ENCODE results near the gene PEA15.

PEA15 gene

GRCh38 chr1:160177667-160178066 is 27.5 kb upstream of the PEA15 start:
- H3K27ac ChIP-seq = peak overlapping the region in 2 of 21 experiments; percentile 14 to 17
- H3K4me3 ChIP-seq = no peak overlapping the region

- Histone ChIP-seq H3K27ac (no peak overlapping the region), H3K4me3 (no peak overlapping the region)
Observed at GRCh38 chr1:160178731-160179130, 26.5 kb upstream of the PEA15 start.

DNA sequence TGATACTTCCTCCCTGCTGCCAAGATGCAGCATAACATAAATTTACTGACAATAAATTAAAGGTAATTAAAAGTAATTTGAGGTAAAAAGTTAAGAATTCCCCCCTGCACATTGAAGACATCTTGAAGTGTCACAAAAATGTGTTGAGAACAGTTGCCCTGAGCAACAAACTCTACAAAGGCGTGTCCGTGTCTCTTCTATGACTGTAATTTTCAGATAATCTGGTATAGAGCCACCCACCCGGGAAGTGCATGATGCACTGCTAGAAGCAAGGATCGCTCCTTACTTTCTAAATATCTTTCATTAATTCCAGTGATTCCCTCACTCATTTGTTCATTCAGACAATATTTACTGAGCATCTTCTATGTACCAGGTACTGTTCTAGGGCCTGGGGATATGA is 25.8 kb upstream of the PEA15 start:
- no peak overlapping the region for H3K27ac ChIP-seq

DNA sequence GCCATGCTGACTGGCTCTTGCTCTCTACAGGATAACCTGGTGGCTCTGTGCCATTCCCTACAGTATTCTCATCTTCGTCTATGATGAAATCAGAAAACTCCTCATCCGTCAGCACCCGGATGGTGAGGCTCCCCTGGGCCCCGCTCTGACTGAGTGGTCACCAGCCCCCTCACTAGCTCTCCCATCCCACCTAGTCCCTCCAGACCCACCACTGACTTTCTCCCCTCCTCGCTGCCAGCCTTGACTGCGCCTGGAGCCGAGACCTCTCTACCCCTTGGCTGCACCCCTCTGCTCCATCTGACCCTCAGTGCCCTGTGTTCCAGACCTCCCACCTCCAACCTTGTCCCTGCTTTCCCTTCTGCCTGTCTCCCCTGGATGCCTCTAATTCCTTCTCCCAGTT is 18.9 kb upstream of the PEA15 start:
- no peak overlapping the region for H3K4me3 ChIP-seq

More for the DNA sequence above, 25.8 kb upstream of the PEA15 start:
- no peak overlapping the region for H3K4me3 ChIP-seq

GRCh38 chr1:160186729-160187128 is 18.5 kb upstream of the PEA15 start:
- Histone ChIP-seq H3K4me3 (no peak overlapping the region), H3K27ac (no peak overlapping the region)

More for the DNA sequence above, 18.9 kb upstream of the PEA15 start:
- no peak overlapping the region for H3K27ac ChIP-seq

DNA sequence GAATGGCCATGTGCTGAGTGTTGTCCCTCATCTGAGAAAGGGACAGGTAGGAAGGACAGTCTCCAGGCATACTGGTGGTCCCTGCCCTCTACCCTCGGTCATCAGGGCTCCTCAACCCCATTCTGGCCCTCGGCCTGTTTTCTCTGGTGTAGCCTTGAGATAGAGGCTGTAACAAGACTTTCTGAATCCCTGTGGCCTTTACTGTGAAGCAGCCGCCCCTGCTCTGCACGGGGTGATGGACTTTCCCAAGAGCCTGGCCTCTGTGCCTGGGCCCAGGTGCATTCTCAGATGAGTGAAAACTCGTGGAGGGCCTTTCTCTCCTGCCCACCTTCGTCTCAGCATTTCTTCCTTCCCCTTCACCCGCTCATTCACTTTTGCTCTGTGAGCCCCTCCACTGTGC is 17.8 kb upstream of the PEA15 start:
- Histone ChIP-seq H3K4me3 (no peak overlapping the region), H3K27ac (no peak overlapping the region)

DNA sequence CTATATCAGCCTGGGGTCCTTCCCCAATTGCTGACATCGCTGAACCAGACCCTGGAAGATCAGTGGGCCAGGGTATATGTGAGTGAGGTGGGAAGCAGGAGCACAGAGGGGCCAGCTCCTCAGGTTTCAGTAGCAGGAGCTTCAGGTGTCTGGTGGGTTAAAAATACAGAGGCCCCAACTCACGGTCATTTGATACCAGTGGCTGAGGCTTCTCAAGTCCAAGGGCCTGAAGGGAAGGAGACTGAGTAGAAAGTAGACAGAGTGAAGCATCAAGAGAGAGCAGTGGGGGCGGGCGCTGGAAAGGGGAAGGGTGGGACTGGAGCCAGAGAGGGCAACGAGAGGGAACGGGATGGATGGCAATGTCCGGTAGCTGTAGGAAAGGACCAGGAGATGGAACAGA is 16.8 kb upstream of the PEA15 start:
- Histone ChIP-seq H3K4me3 (no peak overlapping the region), H3K27ac (no peak overlapping the region)

DNA sequence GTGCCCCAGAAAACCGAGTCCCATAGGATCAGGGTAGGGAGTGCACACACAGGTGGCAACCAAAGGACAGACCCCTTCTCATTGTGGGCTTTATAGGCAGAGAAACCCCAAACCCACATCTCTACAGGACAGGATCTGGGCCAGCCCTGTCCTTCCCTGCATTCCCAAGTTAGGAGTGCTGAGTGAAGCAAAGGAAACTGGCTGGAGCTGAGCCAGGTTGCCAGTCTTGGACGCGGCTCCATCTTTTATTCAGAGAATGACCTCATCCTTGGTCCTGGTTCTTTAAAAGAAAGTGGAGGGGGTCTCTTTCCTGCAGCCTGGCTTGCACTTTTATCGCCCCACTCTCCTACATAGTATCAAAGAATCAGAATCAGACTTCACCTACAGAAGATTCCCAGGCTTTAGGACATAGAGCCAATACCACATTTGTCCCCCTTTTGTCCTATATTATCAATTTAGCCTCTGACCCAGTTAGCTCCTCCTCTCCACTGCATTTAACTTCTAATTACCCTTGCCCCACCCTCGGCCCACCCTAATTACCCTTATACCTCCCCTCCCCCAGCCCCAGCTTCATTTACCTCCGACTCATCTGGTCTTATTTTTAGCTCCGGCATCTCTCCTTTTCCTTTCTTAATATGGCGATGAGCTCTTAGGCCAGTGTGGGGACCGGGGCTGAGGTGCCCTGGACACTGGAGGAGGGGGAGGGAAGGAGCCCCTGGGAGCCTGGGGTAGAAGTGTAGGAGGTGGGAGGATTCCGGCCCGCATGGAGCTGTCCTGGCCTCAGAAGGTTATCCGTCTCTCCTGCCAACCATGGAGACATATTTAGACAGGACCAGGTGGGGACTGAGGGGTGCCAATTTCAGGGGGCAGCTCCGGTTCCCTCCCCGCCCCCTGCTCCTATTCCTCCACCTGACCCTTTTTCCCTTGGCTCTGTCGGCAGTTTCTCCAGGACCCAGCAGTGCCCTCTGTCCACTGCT is 15.2 kb upstream of the PEA15 start, which contains the start of gene CASQ1:
TSS of gene CASQ1 (plus strand) at position 927 of the 977 bp plus-strand sequence. CDS start 177 bp downstream, outside the sequence.
- H3K27ac ChIP-seq = no peak within 1 kb of the TSS
- no peak within 1 kb of the TSS for H3K4me3 ChIP-seq

DNA sequence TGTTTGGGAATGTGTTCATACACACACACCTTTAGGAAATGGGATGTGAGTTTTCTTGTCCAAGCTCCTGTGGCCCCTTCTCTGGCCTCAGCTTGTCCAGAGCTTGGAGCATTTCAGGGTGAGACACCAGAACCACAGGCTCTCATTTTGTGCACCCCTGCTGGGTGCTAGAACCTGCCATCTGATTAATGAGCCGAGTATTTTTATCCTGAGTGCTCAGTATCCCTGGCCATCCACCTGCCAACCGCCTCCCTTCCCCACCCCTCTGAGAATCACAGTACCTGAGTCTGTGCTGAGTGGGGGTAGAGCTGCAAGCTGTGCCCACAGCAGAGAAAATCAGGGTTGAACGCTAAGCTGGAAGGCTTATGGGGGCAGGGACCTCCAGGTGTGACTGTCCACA is 13.4 kb upstream of the PEA15 start:
- no peak overlapping the region for H3K27ac ChIP-seq
- no peak overlapping the region for H3K4me3 ChIP-seq

GRCh38 chr1:160192234-160192633 is 12.9 kb upstream of the PEA15 start:
- Histone ChIP-seq H3K4me3 (no peak overlapping the region), H3K27ac (no peak overlapping the region)

- Histone ChIP-seq H3K4me3 (no peak overlapping the region), H3K27ac (no peak overlapping the region)
Observed at GRCh38 chr1:160193091-160193819, 11.9 kb upstream of the PEA15 start.

- no peak overlapping the region for H3K27ac ChIP-seq
- H3K4me3 ChIP-seq = no peak overlapping the region
Observed at GRCh38 chr1:160193832-160194736, 11.1 kb upstream of the PEA15 start.

DNA sequence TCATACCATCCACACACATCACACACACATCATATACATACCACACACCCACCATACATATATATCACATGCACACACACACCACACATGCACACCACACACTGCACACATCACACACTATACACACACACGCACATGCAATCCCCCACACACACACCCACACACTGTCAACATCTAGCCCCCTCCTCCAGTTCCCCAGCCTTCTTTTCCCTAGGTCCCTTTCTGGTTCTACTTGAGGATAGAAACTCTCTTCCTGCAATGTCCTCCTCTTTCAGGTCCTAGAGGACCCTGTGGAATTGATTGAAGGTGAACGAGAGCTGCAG is 10.5 kb upstream of the PEA15 start:
- Histone ChIP-seq H3K27ac (no peak overlapping the region), H3K4me3 (no peak overlapping the region)

- Histone ChIP-seq H3K27ac (no peak overlapping the region), H3K4me3 (no peak overlapping the region)
Observed at GRCh38 chr1:160196143-160196542, 9.0 kb upstream of the PEA15 start.

DNA sequence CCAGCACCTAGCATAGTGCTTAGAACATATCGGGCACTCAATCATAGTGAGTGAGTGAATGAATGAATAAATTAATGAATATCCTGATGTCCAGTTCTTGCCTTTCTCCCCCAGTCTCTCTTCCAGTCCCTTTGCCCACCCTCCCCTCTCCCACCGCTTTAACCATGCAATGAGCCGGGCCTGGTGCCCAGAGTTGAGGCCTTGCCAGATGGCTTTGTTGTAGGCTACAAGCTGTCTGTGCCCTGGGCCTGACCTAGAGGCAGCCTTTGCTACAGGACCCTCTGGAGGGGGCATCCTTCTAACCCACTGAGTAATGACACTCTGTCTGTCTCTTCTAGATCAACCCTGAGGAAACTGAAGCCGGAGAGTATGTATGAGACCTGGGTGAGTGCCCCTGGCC is 8.0 kb upstream of the PEA15 start:
- Histone ChIP-seq H3K4me3 (no peak overlapping the region), H3K27ac (no peak overlapping the region)

- H3K4me3 ChIP-seq = no peak overlapping the region
- H3K27ac ChIP-seq = no peak overlapping the region
Observed at GRCh38 chr1:160200786-160201185, 4.4 kb upstream of the PEA15 start.

DNA sequence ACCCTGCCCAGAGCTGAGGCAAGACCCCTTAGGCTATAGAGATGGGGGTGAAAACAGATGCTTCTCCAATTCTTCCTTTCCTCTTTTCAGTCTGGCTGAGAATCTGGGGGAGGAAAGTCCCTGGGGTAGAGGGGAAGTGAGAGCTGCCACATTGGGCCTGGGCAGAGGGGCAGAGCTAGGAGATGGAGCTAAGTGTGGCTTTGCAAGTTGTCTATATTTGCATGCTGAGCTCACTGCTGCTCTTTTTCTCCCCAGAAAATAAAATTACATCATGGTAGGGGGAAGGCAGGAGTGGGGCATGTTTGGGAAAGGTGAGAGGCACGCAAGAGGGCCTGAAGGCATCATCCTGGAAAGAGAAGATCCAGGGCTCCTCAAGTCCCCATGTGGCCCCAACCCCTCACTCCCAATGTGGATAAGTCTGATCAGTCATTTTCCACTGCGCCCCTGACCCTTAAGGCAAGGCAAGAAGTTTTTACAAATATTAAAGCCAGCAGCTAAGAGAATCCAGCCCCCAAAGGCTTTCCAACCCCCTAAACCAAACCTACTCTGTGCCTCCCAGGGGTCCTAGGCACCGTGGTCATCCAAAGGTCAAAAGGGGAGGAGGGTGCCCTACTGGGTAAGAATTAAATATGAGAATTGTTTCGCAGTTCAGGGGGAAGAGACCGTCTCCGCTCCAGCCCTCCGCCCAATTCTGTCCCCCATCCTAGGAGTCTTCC is 500 bp upstream of the PEA15 start:
- peak overlapping the region in 20 of 21 experiments; percentile 63 to 100 (median 95) for H3K27ac ChIP-seq
- H3K4me3 ChIP-seq = peak overlapping the region; percentile 46 to 97 (median 92)

DNA sequence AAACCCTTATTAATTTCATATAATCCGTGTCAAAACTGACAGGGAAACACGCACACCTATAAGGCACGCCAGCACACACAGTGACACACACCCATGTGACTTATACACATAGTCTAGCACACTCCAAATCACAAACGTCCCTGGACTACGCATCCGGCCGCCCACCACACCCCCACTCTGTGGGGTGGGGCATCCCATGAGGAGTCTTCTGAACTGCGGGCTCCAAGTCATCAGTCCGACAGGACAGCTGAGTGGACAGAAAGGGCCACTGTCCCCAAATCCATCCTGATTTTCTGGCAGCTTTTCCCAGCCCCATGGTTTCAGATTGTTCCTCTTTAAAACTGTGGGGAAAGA is 829 bp downstream of the PEA15 start:
- peak overlapping the region; percentile 42 to 100 (median 94) for H3K27ac ChIP-seq

GRCh38 chr1:160206421-160207117 is 1.4 kb downstream of the PEA15 start:
- H3K27ac ChIP-seq = peak overlapping the region in 20 of 21 experiments; percentile 63 to 100 (median 95)
- H3K4me3 ChIP-seq = peak overlapping the region; percentile 46 to 97 (median 92)

More for the DNA sequence above, 829 bp downstream of the PEA15 start:
- H3K4me3 ChIP-seq = peak overlapping the region; percentile 46 to 97 (median 92)
